SK-N-SH treated with all-trans-retinoic acid at 6 μM for 48 hours (cell line): Measurements from ENCODE around the gene WFIKKN2.

Experiments used
- ARNTL ChIP-seq: fragments of 450-650 bp; formaldehyde crosslinking; IDR thresholded peaks from 2 replicates; pipeline ENCODE4 v1.5.0; 2020; ENCODE audit warnings: low read depth, mild to moderate bottlenecking, moderate library complexity, borderline replicate concordance
- CSRNP3 ChIP-seq: fragments of 250-450 bp; sonication (Bioruptor Pico); IDR thresholded peaks from 2 replicates; pipeline ENCODE4 v1.5.1; 2021; ENCODE audit warnings: mild to moderate bottlenecking, moderate library complexity
- POU6F1 ChIP-seq: fragments of 250-450 bp; sonication (Bioruptor Pico); IDR thresholded peaks from 2 replicates; pipeline ENCODE4 v1.8.0; 2021; ENCODE audit warnings: low read depth, mild to moderate bottlenecking, moderate library complexity, borderline replicate concordance
- PPARA ChIP-seq: fragments of 250-450 bp; sonication (Bioruptor Pico); IDR thresholded peaks from 2 replicates; pipeline ENCODE4 v1.5.0; 2020; ENCODE audit warnings: mild to moderate bottlenecking, borderline replicate concordance
- ZFP3 ChIP-seq: fragments of 250-450 bp; sonication (Bioruptor Pico); IDR thresholded peaks from 2 replicates; pipeline ENCODE4 v1.5.0; 2020; ENCODE audit warnings: mild to moderate bottlenecking, moderate library complexity

GRCh38 chr17:50817838-50818237 lies 17.5 kb upstream of the WFIKKN2 start:
- no peak for TF ChIP-seq PPARA (CRISPR knock-in tag)
- no peak for TF ChIP-seq ARNTL (CRISPR knock-in tag)
- TF ChIP-seq ZFP3 (CRISPR knock-in tag) = no peak
- no peak for TF ChIP-seq CSRNP3 (CRISPR knock-in tag)
- no peak for TF ChIP-seq POU6F1 (CRISPR knock-in tag)
